Astrocyte of the cerebellum (primary cell): ENCODE results near the gene ABCA3.
A peak's percentile ranks its signal among the peaks of the same experiment; 100 is the strongest.

Experiments used
- DNase-seq: peaks from one replicate; pipeline ENCODE4 v3.0.0-alpha.2; 2011; ENCODE audit warnings: low read depth
- H3K4me3 ChIP-seq: 2 replicates; pipeline ENCODE4 v1.5.1; 2011; ENCODE audit warnings: mild to moderate bottlenecking, low read depth, low read length, moderate library complexity
- CTCF ChIP-seq: IDR thresholded peaks from 2 replicates; pipeline ENCODE4 v1.5.1; 2012; ENCODE audit warnings: low read length, low read depth, moderate library complexity, mild to moderate bottlenecking; ENCODE audit errors: missing control alignments
- in situ Hi-C: cut with HindIII; loops from 2 replicates; pipeline ENCODE4 v1.10.0; 2017; ENCODE audit warnings: low sequenced_read_pairs

ABCA3 gene

GRCh38 chr16:2250652-2251295 lies 89.8 kb downstream of the ABCA3 start:
- TF ChIP-seq CTCF, result no peak
- H3K4me3 ChIP-seq, result peak overlapping the region; percentile 58
- in situ Hi-C loops, result no loop called here
- DNase-seq, result no peak

GRCh38 chr16:2246301-2246885 lies 94.1 kb downstream of the ABCA3 start:
- no peak for TF ChIP-seq CTCF
- DNase-seq, result no peak
- in situ Hi-C loops, result no loop called here

GRCh38 chr16:2244926-2245795 lies 95.4 kb downstream of the ABCA3 start:
- no peak for DNase-seq

More at GRCh38 chr16:2246301-2246885, 94.1 kb downstream of the ABCA3 start:
- no peak overlapping the region for H3K4me3 ChIP-seq

GRCh38 chr16:2244301-2244700 lies 96.2 kb downstream of the ABCA3 start:
- no peak overlapping the region for H3K4me3 ChIP-seq
- no peak for DNase-seq
- in situ Hi-C loops, result no loop called here
- no peak for TF ChIP-seq CTCF

More at GRCh38 chr16:2244926-2245795, 95.4 kb downstream of the ABCA3 start:
- no peak for TF ChIP-seq CTCF
- in situ Hi-C loops, result no loop called here
- H3K4me3 ChIP-seq, result no peak overlapping the region

GRCh38 chr16:2243781-2244180 lies 96.7 kb downstream of the ABCA3 start:
- in situ Hi-C loops, result no loop called here
- no peak overlapping the region for H3K4me3 ChIP-seq
- TF ChIP-seq CTCF, result no peak
- DNase-seq, result no peak

GRCh38 chr16:2243031-2243528 lies 97.4 kb downstream of the ABCA3 start:
- no peak for TF ChIP-seq CTCF
- in situ Hi-C loops, result no loop called here
- no peak for DNase-seq
- H3K4me3 ChIP-seq, result no peak overlapping the region
